Measurements from ENCODE around the gene ZNF316.
"Not testable (repeated sequence)": the region's sequence is repeated elsewhere in the genome, so short reads cannot be mapped to it uniquely, and the experiment has no call there.

The ZNF316 gene

DNA sequence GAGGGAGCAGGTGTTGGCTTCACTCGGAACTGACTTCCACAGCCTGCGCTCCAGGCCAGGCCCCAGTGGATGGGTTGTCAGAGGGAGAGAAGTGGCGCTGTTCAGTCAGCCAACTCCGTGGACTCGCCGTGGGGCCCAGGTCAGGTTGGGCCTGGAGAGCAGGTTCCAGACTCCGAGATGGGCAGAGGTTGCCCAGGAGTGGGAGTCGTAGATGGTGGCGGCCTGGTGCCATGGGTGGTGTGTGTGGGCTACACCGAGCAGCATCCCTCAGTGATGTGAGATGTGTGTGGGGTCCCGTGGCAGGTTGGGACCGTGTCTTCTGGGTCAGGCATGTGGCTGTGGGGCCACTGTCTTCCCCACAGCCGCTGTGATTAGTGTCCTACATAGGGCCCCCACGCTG lies 10.4 kb downstream of the ZNF316 start:
- no peak for DNase-seq

DNA sequence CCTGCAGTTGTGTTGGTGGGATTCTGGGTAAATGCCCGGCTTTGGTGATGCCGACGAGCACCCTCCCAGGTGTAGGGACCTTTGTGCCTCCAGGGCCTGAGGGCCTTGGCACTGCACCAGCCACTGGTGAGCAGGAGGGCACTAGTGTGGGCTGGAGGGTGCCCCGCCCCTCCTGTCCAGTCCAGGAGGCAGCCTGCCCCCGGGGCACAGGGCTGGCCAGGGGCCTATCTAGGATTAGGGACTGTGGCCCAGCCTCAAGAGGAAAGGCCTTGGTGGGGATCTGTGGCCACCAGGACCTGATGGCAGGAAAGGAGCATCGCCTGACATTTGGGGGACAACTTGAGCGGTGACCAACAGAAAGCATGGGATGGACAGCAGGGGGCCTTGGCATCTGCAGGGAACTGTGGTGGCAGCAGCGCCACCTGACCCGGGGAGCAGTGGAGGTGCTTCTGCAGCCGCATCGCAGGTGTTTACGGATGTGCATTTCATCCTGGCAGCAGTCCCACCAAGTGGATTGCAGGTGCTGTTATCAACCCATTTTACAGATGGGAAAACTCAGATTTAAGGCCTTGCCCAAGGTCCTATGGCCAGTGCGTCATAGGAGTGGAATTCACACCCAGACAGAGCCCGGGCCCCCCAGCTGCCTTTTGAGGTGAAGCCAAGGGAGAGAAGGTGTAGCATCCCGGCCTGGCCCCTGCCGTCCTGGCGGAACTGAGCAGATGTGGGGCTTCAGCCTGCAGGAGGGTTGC lies 11.1 kb downstream of the ZNF316 start:
- no peak for DNase-seq

DNA sequence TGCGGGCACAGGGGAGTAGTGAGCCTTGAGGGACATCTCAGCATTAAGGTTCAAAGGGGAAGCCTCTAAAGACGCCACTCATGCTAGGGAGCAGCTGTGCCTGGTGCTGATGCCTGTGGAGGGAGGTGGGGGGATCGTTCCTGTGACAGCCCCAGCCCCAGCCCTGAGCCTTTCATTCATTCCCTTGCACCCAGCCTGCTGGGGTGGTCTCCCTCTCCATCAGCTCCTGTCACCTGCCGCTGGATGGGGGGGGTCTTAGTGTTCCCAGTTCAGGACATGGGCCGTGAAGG lies 11.6 kb downstream of the ZNF316 start:
- DNase-seq = no peak

DNA sequence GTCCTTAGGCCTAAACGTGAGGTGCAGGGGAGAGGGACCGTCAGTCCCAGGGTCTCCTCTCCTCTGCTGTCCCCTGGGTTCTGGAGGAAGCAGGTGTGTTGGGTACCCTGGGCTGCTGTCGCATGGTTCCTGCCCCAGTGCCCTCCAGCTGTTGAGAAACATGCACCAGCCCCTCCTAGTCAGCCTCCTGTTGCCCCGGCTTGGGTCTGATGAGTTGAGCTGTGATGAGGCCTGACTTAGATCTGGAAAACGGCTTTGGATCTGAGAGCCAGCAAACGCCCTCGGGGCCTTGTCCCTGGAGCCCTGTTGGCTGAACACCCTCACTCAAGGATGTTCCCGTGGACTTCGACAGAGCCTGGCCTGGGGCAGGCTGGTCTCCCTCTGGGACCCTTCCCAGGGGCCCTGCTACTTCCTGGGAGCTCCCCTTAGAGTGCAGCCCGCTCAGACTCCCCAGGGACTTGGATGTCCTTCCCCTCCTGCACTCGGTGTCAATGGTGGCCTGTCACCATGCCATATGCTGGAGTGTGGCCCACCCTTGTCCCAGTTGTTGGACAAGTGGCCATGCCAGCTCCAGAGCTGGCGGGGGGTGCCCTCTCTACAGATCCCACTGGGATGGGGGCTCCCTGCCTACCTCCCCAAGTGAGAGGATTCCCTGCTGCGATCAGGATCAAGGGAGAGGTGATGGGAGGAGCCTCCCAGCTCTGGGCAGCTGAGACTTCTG lies 12.3 kb downstream of the ZNF316 start:
- no peak for DNase-seq

DNA sequence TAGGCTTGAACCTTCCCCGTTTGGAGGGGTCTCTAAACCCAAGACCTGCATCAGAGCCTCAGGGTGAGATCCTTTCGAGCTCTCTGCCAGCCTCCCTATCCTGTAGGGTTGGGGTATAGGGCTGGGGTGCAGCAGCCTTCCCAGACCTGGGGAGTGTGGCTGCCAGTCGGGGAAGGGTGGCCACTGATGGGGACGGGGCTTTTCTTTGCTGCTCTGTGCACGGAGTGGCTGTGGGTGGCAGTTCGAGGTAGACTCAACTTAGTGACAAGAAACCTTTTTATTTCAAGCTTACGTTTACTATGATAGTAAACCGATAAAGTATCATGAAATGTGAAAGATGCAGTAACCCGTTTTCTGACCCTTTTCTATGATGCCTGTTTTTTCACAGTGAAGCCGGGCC lies 13.0 kb downstream of the ZNF316 start:
- DNase-seq = no peak

GRCh38 chr7:6650521-6651011 lies 13.4 kb downstream of the ZNF316 start:
- no peak for DNase-seq

GRCh38 chr7:6651851-6652445 lies 14.8 kb downstream of the ZNF316 start:
- DNase-seq = no peak

- DNase-seq = no peak
Observed at GRCh38 chr7:6652446-6653011, 15.4 kb downstream of the ZNF316 start.

DNA sequence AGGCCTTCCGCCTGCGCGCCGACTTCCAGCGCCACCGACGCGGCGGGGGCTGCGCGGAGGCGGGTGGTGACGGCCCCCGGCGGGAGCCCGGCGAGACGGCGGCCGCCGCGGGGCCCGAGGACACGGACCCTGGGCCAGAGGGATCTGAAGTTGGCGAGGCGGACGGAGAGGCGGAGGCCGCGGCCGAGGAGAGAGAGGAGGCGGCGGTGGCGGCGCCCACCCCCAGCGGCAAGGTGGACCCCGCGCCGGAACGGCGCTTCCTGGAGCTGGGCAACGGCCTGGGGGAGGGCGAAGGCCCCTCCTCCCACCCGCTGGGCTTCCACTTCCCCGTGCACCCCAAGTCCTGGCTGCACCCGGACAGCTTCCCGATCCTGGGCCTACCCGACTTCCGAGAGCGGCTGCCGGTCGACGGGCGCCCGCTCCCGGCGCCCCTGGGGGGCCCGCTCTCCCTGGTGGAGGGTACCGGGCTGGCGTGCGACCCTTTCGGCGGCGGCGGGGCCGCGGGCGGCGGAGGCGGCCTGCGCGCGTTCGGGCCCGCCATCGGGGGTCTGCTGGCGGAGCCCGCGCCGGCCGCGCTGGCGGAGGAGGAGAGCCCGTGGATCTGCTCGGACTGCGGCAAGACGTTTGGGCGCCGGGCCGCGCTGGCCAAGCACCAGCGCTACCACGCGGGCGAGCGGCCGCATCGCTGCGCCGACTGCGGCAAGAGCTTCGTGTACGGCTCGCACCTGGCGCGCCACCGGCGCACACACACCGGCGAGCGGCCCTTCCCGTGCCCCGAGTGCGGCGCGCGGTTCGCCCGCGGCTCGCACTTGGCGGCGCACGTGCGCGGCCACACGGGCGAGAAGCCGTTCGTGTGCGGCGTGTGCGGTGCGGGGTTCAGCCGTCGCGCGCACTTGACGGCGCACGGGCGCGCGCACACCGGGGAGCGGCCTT lies 16.2 kb downstream of the ZNF316 start:
- no peak for DNase-seq

- DNase-seq = no peak
Observed at GRCh38 chr7:6654113-6654841, 17.2 kb downstream of the ZNF316 start.

DNA sequence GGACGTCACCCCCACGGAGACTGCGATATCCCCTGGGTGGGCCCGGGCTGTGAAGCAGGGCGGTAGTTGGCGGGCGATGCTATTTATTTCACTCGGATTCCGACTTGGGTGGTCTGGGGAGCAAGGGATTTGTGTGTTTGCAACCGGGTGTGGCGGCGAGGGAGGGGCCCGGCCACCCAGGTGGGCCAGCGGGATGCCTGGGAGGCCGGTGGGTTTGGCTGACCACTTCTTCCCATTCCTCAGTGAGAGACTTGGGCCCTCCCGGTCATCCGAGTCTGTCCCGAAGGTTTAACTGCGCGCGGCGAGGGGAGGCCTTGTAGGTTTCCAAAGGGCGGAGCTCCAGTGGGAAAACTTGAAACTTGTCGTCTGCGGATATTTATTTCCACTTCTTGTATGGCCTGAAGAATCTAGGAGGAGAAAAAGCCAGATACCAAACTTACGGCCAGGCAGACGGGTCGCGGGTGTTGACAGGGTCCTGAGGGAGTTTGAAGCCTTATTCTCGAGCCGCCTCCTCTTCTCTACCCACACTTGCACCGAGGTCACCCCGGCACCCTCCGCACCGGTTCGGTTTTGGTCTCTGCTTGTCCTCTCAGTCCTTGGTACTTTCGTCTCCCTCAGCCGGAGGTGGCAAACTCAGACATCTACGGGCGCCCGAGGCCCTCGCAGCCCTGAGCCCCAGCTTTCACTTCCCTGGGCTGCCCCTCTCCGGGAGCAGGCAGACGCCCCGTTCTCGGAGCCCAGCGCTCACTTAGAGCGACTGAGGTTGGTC lies 17.9 kb downstream of the ZNF316 start:
- no peak for DNase-seq

GRCh38 chr7:6655636-6656385 lies 18.7 kb downstream of the ZNF316 start:
- DNase-seq = no peak

GRCh38 chr7:6656413-6656812 lies 19.3 kb downstream of the ZNF316 start:
- DNase-seq = no peak

DNA sequence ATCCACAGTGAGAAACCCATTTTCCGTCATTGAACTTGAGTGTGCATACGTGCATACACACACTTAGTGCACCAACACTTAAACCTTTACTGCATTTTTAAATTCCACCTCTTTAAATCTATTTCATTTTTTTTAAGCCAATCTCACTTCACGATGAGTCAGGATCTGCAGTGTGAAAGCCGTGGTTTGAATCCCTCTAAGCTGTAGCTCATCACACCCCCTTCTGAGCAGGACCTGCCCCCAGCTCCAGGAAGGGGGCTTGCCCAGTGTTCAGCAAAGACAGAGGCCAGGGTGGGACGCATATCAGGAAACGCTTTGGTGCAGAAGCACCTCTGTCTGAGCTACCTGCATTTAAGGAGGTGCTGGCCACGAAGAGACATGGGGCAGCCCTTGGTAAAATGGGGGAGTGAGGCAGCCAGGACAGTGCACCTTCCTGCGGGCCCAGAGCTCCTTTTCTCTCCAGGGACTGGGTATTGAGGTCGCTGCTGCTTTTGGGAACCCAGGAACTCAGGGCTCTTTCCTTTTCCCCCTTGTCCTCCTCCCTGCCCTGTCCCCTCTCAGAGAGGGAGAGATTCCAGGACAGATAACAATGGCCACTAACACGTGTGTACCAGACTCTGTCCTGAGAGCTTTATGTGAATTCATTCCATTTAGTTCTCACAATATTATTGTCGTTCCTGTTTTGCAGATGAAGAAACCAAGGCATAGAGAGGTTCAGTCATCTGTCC lies 21.7 kb downstream of the ZNF316 start:
- DNase-seq = no peak

DNA sequence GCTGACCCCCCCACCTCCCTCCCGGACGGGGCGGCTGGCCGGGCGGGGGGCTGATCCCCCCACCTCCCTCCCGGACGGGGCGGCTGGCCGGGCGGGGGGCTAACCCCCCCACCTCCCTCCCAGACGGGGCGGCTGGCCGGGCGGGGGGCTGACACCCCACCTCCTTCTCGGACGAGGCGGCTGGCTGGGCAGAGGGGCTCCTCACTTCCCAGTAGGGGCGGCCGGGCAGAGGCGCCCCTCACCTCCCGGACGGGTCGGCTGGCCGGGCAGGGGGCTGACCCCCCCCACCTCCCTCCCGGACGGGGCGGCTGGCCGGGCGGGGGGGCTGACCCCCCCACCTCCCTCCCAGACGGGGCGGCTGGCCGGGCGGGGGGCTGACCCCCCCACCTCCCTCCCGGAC lies 33.7 kb downstream of the ZNF316 start:
- not testable (repeated sequence) for DNase-seq

DNA sequence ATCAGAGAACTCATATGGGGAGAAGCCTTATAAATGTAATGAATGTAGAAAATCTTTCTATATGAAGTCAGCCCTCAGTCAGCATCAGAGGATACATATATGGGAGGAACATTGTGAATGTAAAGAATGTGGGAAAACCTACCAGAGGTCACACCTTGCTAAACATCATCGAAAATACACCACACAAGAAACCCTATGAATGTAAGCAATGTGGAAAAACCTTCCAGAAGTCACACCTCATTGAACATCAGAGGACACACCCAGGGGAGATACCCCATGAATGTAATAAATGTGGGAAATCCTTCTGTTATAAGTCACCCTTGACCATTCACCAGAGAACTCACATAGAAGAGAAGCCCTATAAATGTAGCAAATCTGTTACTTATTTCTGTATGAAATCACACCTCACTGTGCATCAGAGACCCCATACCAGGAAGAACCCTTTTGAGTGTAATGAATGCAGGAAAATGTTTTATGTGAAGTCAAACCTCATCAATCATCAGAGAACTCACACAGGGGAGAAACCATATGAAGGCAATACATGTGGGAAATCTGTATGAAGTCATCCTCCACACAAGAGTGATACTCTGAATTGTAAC lies 38.8 kb downstream of the ZNF316 start:
- DNase-seq = no peak

DNA sequence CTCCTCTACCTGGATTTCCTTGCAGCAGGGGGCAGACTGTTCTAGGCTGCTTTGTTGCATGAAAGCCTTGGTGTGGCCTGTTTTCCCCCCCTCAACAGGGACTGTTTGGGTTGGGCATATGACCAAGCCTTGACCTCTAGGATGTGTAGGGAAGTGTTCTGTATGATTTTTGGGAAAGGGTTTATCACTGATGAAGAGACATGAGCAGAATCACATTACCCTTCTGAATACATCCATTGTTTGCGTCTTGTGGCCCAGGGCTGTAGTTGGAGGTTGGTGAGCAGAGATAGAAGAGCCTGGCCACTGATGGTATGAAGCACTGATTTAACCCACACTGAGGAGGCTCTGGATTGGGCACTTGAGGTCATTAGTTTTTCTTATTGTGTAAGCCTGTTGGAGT lies 43.0 kb downstream of the ZNF316 start:
- no peak for DNase-seq

DNA sequence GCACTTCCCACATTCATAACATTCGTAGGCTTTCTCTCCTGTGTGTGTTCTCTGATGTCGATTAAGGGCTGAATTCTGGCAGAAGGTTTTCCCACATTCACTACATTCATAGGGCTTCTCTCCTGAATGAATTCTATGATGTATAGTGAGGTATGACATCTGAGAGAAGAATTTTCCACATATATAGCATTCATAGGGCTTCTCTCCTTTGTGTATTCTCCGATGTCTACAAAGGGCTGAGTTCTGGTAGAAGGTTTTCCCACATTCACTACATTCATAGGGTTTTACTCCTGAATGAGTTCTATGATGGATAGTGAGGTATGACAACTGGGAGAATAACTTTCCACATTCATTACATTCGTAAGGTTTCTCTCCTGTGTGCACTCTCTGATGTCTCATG lies 54.0 kb downstream of the ZNF316 start:
- no peak for DNase-seq

DNA sequence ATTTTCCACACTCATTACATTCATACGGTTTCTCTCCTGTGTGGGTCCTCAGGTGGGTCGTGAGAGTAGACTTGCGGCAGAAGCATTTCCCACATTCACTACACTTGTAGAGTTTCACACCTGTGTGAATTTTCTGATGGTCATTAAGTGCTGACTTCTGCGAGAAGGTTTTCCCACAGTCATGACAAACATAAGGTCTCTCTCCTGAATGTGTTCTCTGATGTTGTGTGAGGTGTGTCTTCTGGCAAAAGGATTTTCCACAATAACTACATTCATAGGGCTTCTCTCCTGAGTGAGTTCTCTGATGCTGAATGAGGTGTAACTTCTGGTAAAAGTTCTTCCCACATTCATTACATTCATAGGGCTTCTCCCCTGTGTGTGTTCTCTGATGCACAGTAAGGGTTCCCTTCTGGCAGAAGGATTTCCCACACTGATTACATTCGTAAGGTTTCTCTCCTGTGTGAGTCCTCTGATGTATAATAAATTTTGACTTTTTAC lies 54.5 kb downstream of the ZNF316 start:
- peak; percentile 8 for DNase-seq
